HepG2 (cell line): ENCODE measurements around the gene FEM1B. TPM values are rescaled to one million over a fixed set of nuclear protein-coding genes. Genes with fewer than 3 reads are reported as not detected.

ENCODE experiments used
- BCL6 ChIP-seq: IDR thresholded peaks from 2 replicates; pipeline ENCODE4 v1.6.1; 2016; ENCODE audit warnings: missing genetic modification reagents, missing compliant biosample characterization
- HNF4A ChIP-seq: sonication (generic); formaldehyde crosslinking; IDR thresholded peaks from 2 replicates; pipeline ENCODE4 v1.4.0; 2020; ENCODE audit warnings: missing genetic modification reagents
- PAX8 ChIP-seq: sonication (generic); formaldehyde crosslinking; IDR thresholded peaks from 2 replicates; pipeline ENCODE4 v1.8.0; 2022; ENCODE audit warnings: mild to moderate bottlenecking, missing genetic modification reagents, borderline replicate concordance
- RXRB ChIP-seq: IDR thresholded peaks from 2 replicates; pipeline ENCODE4 v1.6.1; 2016; ENCODE audit warnings: borderline replicate concordance, missing genetic modification reagents, missing compliant biosample characterization
- SAP130 ChIP-seq: IDR thresholded peaks from 2 replicates; pipeline ENCODE4 v1.6.1; 2016; ENCODE audit warnings: low read depth
- ZBTB7B ChIP-seq: sonication (generic); formaldehyde crosslinking; IDR thresholded peaks from 2 replicates; pipeline ENCODE4 v1.4.0; 2020; ENCODE audit warnings: missing genetic modification reagents
- ZNF10 ChIP-seq: sonication (generic); formaldehyde crosslinking; IDR thresholded peaks from 2 replicates; pipeline ENCODE4 v1.4.0; 2020; ENCODE audit warnings: mild to moderate bottlenecking, low read depth, missing genetic modification reagents, borderline replicate concordance
- ZNF101 ChIP-seq: sonication (generic); formaldehyde crosslinking; IDR thresholded peaks from 2 replicates; pipeline ENCODE4 v1.4.0; 2020; ENCODE audit warnings: mild to moderate bottlenecking, low read depth, missing genetic modification reagents, borderline replicate concordance
- ZNF207 ChIP-seq: fragments of 450-650 bp; IDR thresholded peaks from 2 replicates; pipeline ENCODE4 v1.6.1; 2016; ENCODE audit warnings: antibody characterized with exemption, borderline replicate concordance
- ZNF282 ChIP-seq: fragments of 450-650 bp; IDR thresholded peaks from 2 replicates; pipeline ENCODE4 v1.6.1; 2018; ENCODE audit not compliant: partially characterized antibody
- polyA plus RNA-seq, 8 experiments: library from polyadenylated mRNA; depleted of rRNA in 3 of 8; stranded (reverse) in 7 of 8; unstranded in 1 of 8; fragments of >200 nt; fragmentation: Illumina TruSeq in 4 of 8; extraction: Trizol in 4 of 8; gene quantifications; 2 replicates each; pipeline versions ENCODE4 v1.2.1 to v1.2.3, GENCODE V29; 2011 to 2016; ENCODE audit warnings: low read depth in 4 of 8, missing spikeins in 1 of 8, mixed read lengths in 1 of 8; ENCODE audit not compliant: insufficient read depth in 1 of 8
- total RNA-seq, 5 experiments: library from RNA; depleted of rRNA; stranded (reverse); fragments of >200 nt; fragmentation: Illumina TruSeq; extraction: Trizol; gene quantifications; 2 replicates each; pipeline ENCODE4 v1.2.3, GENCODE V29; 2016; ENCODE audit warnings: low read depth in 1 of 5
- TF ChIP-seq, protein P1 (sequence below): sonication (generic); formaldehyde crosslinking; IDR thresholded peaks from 2 replicates; pipeline ENCODE4 v1.4.0; 2020; ENCODE audit warnings: mild to moderate bottlenecking, missing genetic modification reagents
- TF ChIP-seq, protein P2 (sequence below): sonication (generic); formaldehyde crosslinking; IDR thresholded peaks from 2 replicates; pipeline ENCODE4 v1.4.0; 2020; ENCODE audit warnings: low read depth, missing genetic modification reagents
- TF ChIP-seq, protein P3 (sequence below), 2 experiments: fragments of 450-650 bp in 1 of 2; sonication (generic) in 1 of 2; formaldehyde crosslinking; IDR thresholded peaks; 2 replicates each; pipeline versions ENCODE4 v1.5.0 to v1.8.0; 2020 to 2022; ENCODE audit warnings: mild to moderate bottlenecking in 1 of 2, missing genetic modification reagents in 1 of 2
- TF ChIP-seq, protein P4 (sequence below): sonication (generic); formaldehyde crosslinking; IDR thresholded peaks from 2 replicates; pipeline ENCODE4 v1.8.0; 2022; ENCODE audit warnings: low read depth, missing genetic modification reagents
- TF ChIP-seq, protein P5 (sequence below): sonication (generic); formaldehyde crosslinking; IDR thresholded peaks from 2 replicates; pipeline ENCODE4 v1.8.0; 2022; ENCODE audit warnings: missing genetic modification reagents, mild to moderate bottlenecking, moderate library complexity, borderline replicate concordance

Gene FEM1B
- total and polyA plus RNA-seq, 2 of the 13 experiments (the other 11 are each of a cell fraction or from before 2014, with no cell fraction given), result 38.1 to 40.0 TPM

DNA sequence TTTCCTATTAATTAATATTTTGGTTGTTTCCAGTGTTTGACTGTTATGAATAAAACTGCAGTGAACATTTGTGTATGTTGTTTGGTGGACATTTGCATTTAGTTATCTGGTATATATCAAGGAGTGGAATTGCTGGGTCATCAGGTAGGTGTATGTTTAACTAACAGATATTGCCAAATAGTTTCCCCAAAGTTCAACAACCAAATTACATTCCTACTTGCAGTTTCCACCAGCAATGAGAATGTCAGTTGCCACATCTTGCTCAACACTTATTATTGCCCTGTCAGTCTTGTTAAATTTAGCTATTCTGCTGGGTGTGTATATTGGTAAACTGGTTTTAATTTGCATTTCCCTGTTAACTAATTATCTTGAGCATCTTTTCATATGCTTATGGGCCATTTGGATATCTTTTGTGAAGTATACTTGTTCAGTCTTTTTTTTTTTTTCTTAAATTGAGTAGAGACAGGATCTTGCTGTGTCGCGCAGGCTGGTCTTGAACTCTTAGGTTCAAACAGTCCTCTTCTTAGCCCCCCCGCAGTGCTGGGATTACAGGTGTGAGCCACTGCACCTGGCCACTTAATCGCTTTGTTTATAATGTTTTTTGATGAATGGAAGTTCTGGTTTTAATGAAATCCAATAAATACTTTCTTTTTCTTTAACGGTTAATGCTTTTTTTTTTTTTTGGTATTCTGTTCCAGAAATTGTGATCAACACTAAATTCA lies 7.9 kb downstream of the FEM1B start (continued):
- no peak for TF ChIP-seq ZNF101 (CRISPR knock-in tag)
- no peak for TF ChIP-seq PAX8 (CRISPR knock-in tag)
- TF ChIP-seq, protein P1, sequence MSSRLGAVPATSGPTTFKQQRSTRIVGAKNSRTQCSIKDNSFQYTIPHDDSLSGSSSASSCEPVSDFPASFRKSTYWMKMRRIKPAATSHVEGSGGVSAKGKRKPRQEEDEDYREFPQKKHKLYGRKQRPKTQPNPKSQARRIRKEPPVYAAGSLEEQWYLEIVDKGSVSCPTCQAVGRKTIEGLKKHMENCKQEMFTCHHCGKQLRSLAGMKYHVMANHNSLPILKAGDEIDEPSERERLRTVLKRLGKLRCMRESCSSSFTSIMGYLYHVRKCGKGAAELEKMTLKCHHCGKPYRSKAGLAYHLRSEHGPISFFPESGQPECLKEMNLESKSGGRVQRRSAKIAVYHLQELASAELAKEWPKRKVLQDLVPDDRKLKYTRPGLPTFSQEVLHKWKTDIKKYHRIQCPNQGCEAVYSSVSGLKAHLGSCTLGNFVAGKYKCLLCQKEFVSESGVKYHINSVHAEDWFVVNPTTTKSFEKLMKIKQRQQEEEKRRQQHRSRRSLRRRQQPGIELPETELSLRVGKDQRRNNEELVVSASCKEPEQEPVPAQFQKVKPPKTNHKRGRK, result no peak
- TF ChIP-seq SAP130, result peak; percentile 60
- TF ChIP-seq, protein P2, sequence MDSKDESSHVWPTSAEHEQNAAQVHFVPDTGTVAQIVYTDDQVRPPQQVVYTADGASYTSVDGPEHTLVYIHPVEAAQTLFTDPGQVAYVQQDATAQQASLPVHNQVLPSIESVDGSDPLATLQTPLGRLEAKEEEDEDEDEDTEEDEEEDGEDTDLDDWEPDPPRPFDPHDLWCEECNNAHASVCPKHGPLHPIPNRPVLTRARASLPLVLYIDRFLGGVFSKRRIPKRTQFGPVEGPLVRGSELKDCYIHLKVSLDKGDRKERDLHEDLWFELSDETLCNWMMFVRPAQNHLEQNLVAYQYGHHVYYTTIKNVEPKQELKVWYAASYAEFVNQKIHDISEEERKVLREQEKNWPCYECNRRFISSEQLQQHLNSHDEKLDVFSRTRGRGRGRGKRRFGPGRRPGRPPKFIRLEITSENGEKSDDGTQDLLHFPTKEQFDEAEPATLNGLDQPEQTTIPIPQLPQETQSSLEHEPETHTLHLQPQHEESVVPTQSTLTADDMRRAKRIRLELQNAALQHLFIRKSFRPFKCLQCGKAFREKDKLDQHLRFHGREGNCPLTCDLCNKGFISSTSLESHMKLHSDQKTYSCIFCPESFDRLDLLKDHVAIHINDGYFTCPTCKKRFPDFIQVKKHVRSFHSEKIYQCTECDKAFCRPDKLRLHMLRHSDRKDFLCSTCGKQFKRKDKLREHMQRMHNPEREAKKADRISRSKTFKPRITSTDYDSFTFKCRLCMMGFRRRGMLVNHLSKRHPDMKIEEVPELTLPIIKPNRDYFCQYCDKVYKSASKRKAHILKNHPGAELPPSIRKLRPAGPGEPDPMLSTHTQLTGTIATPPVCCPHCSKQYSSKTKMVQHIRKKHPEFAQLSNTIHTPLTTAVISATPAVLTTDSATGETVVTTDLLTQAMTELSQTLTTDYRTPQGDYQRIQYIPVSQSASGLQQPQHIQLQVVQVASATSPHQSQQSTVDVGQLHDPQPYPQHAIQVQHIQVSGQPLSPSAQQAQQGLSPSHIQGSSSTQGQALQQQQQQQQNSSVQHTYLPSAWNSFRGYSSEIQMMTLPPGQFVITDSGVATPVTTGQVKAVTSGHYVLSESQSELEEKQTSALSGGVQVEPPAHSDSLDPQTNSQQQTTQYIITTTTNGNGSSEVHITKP, result no peak
- peak; percentile 77 for TF ChIP-seq HNF4A (CRISPR knock-in tag)
- peak; percentile 64 for TF ChIP-seq BCL6 (CRISPR knock-in tag)
- TF ChIP-seq, protein P3, sequence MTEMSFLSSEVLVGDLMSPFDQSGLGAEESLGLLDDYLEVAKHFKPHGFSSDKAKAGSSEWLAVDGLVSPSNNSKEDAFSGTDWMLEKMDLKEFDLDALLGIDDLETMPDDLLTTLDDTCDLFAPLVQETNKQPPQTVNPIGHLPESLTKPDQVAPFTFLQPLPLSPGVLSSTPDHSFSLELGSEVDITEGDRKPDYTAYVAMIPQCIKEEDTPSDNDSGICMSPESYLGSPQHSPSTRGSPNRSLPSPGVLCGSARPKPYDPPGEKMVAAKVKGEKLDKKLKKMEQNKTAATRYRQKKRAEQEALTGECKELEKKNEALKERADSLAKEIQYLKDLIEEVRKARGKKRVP (CRISPR knock-in tag; IDR thresholded peaks at IDR 0.05), result no peak
- no peak for TF ChIP-seq ZNF10 (CRISPR knock-in tag)
- TF ChIP-seq, protein P4, sequence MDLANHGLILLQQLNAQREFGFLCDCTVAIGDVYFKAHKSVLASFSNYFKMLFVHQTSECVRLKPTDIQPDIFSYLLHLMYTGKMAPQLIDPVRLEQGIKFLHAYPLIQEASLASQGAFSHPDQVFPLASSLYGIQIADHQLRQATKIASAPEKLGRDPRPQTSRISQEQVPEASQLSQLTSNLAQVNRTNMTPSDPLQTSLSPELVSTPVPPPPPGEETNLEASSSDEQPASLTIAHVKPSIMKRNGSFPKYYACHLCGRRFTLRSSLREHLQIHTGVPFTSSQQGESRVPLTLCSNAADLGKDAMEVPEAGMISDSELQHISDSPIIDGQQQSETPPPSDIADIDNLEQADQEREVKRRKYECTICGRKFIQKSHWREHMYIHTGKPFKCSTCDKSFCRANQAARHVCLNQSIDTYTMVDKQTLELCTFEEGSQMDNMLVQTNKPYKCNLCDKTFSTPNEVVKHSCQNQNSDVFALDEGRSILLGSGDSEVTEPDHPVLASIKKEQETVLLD (CRISPR knock-in tag), result no peak
- no peak for TF ChIP-seq ZNF207
- TF ChIP-seq RXRB, result no peak
- TF ChIP-seq, protein P5, sequence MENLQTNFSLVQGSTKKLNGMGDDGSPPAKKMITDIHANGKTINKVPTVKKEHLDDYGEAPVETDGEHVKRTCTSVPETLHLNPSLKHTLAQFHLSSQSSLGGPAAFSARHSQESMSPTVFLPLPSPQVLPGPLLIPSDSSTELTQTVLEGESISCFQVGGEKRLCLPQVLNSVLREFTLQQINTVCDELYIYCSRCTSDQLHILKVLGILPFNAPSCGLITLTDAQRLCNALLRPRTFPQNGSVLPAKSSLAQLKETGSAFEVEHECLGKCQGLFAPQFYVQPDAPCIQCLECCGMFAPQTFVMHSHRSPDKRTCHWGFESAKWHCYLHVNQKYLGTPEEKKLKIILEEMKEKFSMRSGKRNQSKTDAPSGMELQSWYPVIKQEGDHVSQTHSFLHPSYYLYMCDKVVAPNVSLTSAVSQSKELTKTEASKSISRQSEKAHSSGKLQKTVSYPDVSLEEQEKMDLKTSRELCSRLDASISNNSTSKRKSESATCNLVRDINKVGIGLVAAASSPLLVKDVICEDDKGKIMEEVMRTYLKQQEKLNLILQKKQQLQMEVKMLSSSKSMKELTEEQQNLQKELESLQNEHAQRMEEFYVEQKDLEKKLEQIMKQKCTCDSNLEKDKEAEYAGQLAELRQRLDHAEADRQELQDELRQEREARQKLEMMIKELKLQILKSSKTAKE (CRISPR knock-in tag), result no peak
- TF ChIP-seq ZBTB7B (CRISPR knock-in tag), result no peak
- TF ChIP-seq ZNF282, result no peak
